ENCODE results near the gene MBLAC1. TPM values are rescaled to one million over a fixed set of nuclear protein-coding genes. Genes with fewer than 3 reads are reported as not detected.

MBLAC1 gene
- total and polyA plus RNA-seq, 9 of the 15 experiments (the other 6 are each of a cell fraction or from before 2014, with no cell fraction given): 0.03 to 3.1 (median 0.52) TPM

- TF ChIP-seq ZNF217 (CRISPR knock-in tag; IDR thresholded peaks at IDR 0.05) (no peak), ZNF212 (CRISPR knock-in tag; IDR thresholded peaks at IDR 0.05) (no peak), HMBOX1 (IDR thresholded peaks at IDR 0.05) (no peak), NBN (IDR thresholded peaks at IDR 0.05; ENCODE audit: low read depth) (no peak), ZNF436 (CRISPR knock-in tag; IDR thresholded peaks at IDR 0.05) (no peak), GABPB2 (CRISPR knock-in tag; conservative IDR thresholded peaks at IDR 0.05) (no peak), XRCC4 (IDR thresholded peaks at IDR 0.05; ENCODE audit: extremely low read depth, insufficient read depth, insufficient read length) (no peak), MTF1 (CRISPR knock-in tag; IDR thresholded peaks at IDR 0.05; ENCODE audit: borderline replicate concordance) (no peak), ZNF354B (CRISPR knock-in tag; IDR thresholded peaks at IDR 0.05) (no peak), PBX2 (CRISPR knock-in tag; IDR thresholded peaks at IDR 0.05; ENCODE audit: low read depth) (no peak), PBX2 (tag; conservative IDR thresholded peaks at IDR 0.05; ENCODE audit: low read depth) (peak; percentile 69), ESRRB (CRISPR knock-in tag; IDR thresholded peaks at IDR 0.05; ENCODE audit: borderline replicate concordance) (no peak), ZNF609 (CRISPR knock-in tag; IDR thresholded peaks at IDR 0.05; ENCODE audit: borderline replicate concordance) (no peak)
- TF ChIP-seq, protein P1, sequence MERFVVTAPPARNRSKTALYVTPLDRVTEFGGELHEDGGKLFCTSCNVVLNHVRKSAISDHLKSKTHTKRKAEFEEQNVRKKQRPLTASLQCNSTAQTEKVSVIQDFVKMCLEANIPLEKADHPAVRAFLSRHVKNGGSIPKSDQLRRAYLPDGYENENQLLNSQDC (CRISPR knock-in tag; IDR thresholded peaks at IDR 0.05): 0 out of 2 replicates have a peak, but pooled peaks have one; percentile 16
- TF ChIP-seq, protein P2, sequence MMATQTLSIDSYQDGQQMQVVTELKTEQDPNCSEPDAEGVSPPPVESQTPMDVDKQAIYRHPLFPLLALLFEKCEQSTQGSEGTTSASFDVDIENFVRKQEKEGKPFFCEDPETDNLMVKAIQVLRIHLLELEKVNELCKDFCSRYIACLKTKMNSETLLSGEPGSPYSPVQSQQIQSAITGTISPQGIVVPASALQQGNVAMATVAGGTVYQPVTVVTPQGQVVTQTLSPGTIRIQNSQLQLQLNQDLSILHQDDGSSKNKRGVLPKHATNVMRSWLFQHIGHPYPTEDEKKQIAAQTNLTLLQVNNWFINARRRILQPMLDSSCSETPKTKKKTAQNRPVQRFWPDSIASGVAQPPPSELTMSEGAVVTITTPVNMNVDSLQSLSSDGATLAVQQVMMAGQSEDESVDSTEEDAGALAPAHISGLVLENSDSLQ (IDR thresholded peaks at IDR 0.05): peak; percentile 58
- TF ChIP-seq, protein P3, sequence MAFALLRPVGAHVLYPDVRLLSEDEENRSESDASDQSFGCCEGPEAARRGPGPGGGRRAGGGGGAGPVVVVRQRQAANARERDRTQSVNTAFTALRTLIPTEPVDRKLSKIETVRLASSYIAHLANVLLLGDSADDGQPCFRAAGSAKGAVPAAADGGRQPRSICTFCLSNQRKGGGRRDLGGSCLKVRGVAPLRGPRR (CRISPR knock-in tag; IDR thresholded peaks at IDR 0.05): no peak
Measured at GRCh38 chr7:100082978-100083377, 43.8 kb upstream of the MBLAC1 start (continued).
